Measurements from ENCODE around the gene PFKL.

The PFKL gene

DNA sequence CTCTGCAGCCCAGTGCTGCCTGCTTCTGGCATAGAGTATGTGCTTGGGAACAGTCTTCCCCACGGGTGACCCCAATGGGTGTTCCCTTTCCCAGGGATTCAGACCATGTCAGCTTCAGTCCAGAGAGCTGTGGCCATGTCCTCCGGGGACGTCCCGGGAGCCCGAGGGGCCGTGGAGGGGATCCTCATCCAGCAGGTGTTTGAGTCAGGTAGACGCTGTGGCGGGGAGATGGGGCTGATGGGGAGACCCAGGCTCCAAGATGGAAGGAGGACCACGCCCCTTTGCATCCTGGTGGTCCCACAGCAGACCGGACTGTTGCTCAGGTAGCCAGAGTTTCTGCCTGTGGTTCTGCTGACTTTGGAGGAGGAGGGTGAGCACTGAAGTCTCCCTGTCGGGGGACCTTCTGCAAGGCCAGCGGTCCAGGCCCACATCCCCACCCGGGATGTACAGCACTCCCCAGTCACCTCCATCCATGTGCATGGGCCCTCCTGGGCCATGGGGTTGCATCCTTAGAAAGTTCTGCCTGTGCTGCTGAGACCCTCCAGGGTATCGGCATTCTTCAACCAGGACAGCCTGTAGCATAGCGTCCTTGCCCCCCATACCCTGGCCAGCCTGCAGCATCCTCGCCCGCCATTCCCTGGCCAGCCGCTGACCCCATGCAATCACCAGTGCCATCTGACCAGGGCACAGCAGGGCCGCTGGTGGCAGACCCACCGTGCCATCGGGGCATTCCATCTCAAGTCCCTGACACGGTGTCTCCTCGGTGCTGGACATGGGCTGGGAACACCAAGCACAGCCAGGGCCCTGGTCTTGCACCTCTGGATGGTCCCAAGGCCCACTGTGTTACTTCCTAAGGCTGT is 11.4 kb upstream of the PFKL start:
- Mint-ChIP-seq H3K27me3 (peaks cover 2% of the 10 kb centered on the region), H3K27ac (no peak overlapping the region), H3K36me3 (no peaks in the 10 kb centered on the region), H3K4me3 (no peak overlapping the region), H3K4me1 (no peaks in the 10 kb centered on the region), H3K9me3 (no peaks in the 10 kb centered on the region)

DNA sequence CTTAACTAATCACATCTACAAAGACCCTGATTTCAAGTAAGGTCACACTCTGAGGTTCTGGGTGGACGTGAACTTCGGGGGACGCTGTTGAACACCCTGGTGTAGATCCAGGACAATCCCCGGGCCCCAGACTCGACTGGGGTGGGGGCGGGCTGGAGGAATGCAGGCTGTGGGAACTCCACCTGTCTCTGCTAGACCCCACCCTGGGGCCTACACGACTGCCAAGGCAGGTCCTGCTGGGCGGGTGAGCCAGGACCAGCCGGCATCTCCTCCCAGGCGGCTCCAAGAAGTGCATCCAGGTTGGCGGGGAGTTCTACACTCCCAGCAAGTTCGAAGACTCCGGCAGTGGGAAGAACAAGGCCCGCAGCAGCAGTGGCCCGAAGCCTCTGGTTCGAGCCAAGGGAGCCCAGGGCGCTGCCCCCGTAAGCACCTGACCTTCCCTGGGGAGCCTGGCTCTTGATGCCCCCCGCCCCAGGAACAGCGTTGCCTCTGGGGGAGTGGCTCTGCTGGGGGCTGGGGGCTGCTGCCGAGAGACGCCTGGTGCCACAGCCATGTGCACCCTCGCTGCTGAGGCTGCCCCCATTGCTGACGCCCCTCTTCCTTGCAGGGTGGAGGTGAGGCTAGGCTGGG is 10.4 kb upstream of the PFKL start:
- Mint-ChIP-seq H3K4me1 (no peaks in the 10 kb centered on the region), H3K27me3 (peaks cover 2% of the 10 kb centered on the region), H3K27ac (no peak overlapping the region), H3K9me3 (no peaks in the 10 kb centered on the region), H3K4me3 (no peak overlapping the region), H3K36me3 (no peaks in the 10 kb centered on the region)

DNA sequence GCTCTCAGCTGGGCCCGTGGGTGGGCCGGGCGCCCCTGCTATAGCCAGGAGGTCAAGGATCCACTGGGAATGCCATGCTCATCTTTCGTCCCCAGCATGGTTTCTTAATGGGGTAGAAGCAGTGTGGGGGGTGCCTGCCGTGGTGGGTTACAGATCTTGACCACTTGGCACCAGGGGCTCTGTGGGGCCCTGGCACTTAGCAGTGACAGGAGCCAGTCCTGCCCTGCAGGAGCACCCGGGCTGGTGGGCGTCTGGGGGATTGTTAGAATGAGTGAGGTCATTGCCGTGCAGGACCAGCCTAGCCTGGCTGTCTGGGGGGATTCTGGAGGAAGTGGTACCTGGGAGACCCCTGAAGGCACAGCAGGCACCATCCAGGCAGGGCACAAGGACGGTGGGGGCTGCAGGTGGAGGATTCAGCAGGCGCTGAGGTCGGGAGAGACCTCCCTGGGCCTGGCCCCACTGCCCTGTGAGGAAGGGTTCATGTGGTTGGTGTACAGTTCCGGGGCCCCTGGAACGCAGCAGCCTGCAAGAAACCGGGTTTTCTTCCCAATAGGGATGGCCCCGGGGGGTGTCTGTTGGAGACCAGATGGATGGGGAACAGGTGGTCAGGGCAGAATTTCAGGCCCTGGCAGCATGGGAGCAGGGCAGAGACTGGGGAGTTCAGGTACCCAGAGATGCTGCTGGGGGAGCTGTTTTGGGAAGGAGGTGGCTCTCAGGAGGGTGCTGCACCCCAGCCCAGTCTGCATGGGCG is 9.4 kb upstream of the PFKL start:
- Mint-ChIP-seq H3K4me3 (no peak overlapping the region), H3K36me3 (no peaks in the 10 kb centered on the region), H3K27me3 (peaks cover 2% of the 10 kb centered on the region), H3K9me3 (no peaks in the 10 kb centered on the region), H3K27ac (no peak overlapping the region), H3K4me1 (peaks cover 4% of the 10 kb centered on the region)

DNA sequence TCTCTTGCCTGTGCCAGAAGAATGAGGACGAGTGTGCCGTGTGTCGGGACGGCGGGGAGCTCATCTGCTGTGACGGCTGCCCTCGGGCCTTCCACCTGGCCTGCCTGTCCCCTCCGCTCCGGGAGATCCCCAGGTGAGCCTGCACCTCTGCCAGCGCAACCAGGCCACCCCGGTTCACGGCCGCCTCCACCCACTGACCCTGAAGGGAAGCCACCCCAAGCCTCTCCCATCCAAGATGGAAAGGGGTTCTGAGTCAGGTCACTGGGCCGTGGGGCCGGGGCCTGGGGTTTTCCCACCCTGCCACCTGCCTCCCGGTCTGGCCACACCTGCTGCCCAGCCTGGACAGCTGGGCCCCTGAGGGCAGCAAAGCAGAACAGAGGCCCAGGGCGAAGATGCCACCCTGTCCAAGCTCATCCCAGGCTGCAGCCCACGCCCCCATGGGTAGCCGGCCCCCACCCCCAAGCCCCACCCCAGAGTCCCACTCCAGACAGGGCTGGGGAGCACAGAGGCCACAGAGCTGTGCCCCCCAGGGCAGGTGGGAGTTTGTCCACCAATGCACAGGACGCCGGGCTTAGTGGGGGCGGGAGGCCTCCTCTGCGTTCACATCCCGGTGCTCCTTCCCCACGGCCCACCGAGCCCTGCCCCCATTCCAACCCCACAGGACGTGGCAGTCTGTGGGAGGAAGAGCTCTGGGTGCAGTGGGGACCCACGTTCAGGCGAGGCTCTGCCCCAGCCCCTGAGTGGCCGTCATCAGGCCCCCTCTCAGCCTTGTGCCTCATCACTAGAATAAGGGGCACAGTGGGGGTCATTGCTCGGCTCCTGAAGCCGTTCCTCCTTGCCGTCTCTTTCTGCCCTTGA is 8.5 kb upstream of the PFKL start:
- Mint-ChIP-seq H3K9me3 (no peaks in the 10 kb centered on the region), H3K27me3 (peaks cover 2% of the 10 kb centered on the region), H3K4me1 (peaks cover 4% of the 10 kb centered on the region), H3K4me3 (no peak overlapping the region), H3K27ac (no peak overlapping the region), H3K36me3 (no peaks in the 10 kb centered on the region)

DNA sequence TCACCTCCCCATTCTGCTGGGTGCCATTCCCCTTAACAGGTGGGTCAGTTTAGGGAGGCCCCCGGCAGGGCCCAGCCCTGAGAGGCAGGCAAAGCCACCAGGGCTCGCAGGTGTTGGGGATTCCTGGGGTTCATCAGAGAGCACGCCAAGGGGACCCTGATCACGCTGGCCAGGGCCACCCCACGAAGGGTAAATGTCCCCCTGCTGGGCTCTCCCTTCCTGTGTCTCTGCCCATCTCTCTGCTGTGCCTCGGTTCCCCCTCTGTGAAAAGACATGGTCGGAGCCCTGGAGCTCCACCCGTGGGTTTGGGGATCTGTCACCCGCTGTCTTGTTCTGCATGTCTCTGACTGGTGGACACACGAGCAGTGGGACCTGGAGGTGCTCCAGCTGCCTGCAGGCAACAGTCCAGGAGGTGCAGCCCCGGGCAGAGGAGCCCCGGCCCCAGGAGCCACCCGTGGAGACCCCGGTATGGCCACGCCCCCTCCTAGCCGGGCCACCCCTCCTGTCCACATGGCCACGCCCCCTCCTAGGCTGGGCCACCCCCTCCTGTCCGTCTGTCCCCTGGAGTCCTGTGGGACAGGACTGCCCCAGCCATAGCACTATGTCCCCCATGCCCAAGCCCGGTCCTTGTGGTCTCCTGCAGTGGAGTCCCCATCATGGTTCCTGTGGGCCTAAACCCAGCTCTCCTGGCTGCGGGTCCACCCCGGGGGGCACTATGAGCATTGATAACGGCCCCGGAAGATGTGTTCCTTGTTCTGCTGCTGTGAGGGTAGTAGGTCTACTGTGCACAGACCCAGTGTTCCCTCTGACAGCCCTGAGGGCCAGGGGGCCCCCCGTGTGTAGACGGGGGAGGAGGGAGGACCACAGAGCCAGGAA is 7.7 kb upstream of the PFKL start:
- Mint-ChIP-seq H3K4me3 (no peak overlapping the region), H3K4me1 (peaks cover 4% of the 10 kb centered on the region), H3K27ac (no peak overlapping the region), H3K27me3 (peaks cover 2% of the 10 kb centered on the region), H3K36me3 (no peaks in the 10 kb centered on the region), H3K9me3 (no peaks in the 10 kb centered on the region)

DNA sequence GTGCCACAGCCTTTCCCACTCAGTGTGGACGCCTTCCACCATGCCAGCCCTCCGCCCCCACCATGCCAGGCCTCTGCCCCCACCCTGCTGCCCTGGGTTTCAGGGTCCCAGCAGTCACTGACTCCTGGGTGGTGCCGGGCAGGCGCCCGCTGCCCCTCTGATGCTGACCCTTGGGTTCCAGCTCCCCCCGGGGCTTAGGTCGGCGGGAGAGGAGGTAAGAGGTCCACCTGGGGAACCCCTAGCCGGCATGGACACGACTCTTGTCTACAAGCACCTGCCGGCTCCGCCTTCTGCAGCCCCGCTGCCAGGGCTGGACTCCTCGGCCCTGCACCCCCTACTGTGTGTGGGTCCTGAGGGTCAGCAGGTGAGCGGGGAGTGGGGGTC is 7.0 kb upstream of the PFKL start:
- H3K4me3 Mint-ChIP-seq: no peak overlapping the region

DNA sequence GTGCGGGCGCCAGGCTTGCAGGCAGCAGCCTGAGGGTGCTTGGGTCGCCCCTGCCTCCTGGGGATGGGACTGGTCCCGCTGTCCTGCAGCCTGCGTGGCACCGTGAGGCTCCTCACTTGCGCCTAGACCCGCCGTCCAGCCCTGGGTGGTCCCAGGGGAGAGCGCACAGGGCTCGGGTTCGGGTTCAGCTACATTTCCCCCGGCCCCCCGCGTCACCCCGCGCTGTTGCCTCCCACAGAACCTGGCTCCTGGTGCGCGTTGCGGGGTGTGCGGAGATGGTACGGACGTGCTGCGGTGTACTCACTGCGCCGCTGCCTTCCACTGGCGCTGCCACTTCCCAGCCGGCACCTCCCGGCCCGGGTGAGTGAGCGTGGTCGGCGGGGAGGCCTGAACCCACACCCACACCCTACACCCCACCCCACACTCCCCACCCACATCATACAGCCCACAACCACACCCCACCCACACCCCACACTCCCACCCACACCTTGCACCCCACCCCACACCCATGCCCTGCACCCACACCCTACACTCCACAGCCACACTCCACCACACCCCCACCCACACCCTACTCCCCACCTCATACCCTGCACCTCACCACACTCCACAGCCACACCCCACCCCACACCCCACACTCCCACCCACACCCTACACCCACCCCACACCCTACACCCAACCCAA is 6.2 kb upstream of the PFKL start:
- no peaks in the 10 kb centered on the region for H3K9me3 Mint-ChIP-seq
- no peaks in the 10 kb centered on the region for H3K36me3 Mint-ChIP-seq
- H3K4me1 Mint-ChIP-seq: peaks cover 19% of the 10 kb centered on the region
- no peak overlapping the region for H3K27ac Mint-ChIP-seq
- H3K4me3 Mint-ChIP-seq: no peak overlapping the region
- H3K27me3 Mint-ChIP-seq: no peaks in the 10 kb centered on the region

More for the DNA sequence above, 7.0 kb upstream of the PFKL start:
- H3K4me1 Mint-ChIP-seq: peaks cover 11% of the 10 kb centered on the region
- H3K27ac Mint-ChIP-seq: no peak overlapping the region
- H3K27me3 Mint-ChIP-seq: peaks cover under 1% of the 10 kb centered on the region
- no peaks in the 10 kb centered on the region for H3K9me3 Mint-ChIP-seq
- H3K36me3 Mint-ChIP-seq: no peaks in the 10 kb centered on the region

DNA sequence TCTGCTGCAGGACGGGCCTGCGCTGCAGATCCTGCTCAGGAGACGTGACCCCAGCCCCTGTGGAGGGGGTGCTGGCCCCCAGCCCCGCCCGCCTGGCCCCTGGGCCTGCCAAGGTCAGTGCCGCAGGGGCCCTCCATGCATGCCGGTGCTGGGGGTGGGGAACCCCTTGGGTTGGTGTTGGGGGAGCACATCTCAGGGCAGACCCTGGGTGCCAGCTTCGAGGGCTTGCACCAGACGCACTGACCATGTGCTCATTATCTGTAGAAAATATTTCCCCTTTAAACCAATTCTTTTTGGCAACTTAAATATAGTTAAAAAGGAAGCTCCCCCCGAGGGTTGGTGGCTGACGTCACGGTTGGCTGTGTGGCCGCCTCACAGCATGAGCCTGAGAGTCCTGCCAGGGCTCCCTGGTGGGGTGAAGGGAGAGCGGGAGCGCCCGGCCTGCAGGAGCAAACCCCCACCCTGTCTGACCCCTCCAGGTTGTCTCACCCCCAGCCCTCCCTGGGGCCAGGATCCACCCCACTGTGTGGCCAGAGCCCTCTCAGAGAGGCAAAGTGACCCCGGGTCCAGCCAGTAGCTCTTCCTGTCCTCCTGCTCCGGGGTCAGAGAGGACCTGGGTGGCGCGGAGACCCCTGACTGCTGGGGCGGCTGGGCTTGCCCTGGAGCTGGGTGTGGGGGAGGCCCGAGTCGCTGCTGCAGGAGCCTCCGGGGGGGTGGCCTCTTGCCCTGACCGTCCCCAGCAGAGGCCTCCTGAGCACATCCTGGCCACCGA is 5.3 kb upstream of the PFKL start:
- Mint-ChIP-seq H3K27ac (no peak overlapping the region), H3K36me3 (no peaks in the 10 kb centered on the region), H3K27me3 (no peaks in the 10 kb centered on the region), H3K4me1 (peaks cover 26% of the 10 kb centered on the region), H3K9me3 (no peaks in the 10 kb centered on the region), H3K4me3 (no peak overlapping the region)

DNA sequence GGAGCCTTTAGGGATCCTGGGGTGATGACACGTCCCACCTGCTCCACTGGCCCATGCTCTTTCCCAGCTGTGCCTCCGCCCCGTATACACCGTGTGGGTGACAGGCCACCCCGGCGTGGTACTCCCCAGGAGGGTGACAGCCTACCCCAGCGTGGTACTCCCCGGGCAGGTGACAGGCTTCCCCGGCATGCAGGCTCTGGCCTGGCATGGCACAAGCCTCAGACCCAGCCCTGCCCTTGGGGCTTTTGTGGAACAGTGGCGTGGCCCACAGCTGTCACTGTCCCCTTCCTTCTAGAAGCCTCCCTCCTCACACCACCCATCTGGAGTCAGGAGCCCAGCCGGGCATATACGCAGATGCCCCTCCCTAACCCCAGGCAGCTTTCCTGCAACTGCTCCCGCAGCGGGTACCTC is 4.7 kb upstream of the PFKL start:
- no peaks in the 10 kb centered on the region for H3K36me3 Mint-ChIP-seq
- H3K4me3 Mint-ChIP-seq: no peak overlapping the region
- H3K27me3 Mint-ChIP-seq: no peaks in the 10 kb centered on the region
- no peaks in the 10 kb centered on the region for H3K9me3 Mint-ChIP-seq
- H3K4me1 Mint-ChIP-seq: peaks cover 26% of the 10 kb centered on the region
- peak overlapping the region; percentile 41 for H3K27ac Mint-ChIP-seq

DNA sequence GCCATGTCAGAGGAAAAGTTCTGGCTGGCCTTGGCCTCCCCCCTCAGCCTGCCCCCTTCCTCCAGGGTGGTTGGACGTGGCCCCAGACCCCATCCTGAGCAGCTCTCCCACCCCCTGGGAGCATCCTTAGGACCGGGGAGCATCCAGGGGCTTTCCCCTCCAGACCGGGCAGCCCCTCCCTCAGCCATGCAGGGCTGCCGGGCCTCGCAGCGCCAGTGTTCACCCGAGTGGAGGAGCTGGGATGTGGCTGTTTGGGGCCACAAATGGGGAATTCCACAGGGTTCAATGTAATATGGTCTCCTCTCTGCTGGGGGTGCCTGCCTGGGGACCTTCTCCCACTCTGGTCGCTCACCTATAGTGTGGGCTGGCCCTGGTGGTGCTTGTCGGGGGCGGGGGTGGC is 4.2 kb upstream of the PFKL start:
- Mint-ChIP-seq H3K27ac (peak overlapping the region; percentile 41), H3K9me3 (no peaks in the 10 kb centered on the region), H3K27me3 (no peaks in the 10 kb centered on the region), H3K36me3 (no peaks in the 10 kb centered on the region), H3K4me1 (peaks cover 26% of the 10 kb centered on the region), H3K4me3 (no peak overlapping the region)

DNA sequence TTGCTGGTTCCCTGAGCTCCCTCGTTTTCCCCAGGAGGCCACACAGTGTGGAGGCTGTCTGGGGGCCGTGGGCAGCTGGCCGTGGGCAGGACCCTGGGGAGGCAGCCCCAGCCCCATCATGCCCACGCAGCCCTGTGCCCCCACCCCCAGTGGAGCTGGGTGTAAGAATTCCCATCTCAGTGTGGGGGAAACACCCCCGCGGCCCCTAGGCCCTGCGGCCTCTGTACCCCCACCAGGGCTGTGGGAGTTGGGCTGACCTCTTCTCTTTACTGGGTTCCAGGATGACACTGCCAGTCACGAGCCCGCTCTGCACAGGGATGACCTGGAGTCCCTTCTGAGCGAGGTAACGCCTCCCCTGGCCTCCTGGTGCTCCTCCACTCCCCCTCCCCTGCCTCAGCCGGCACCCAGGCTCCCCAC is 3.7 kb upstream of the PFKL start:
- Mint-ChIP-seq H3K27ac (no peak overlapping the region), H3K27me3 (no peaks in the 10 kb centered on the region), H3K4me1 (peaks cover 31% of the 10 kb centered on the region), H3K9me3 (no peaks in the 10 kb centered on the region), H3K36me3 (no peaks in the 10 kb centered on the region), H3K4me3 (no peak overlapping the region)

DNA sequence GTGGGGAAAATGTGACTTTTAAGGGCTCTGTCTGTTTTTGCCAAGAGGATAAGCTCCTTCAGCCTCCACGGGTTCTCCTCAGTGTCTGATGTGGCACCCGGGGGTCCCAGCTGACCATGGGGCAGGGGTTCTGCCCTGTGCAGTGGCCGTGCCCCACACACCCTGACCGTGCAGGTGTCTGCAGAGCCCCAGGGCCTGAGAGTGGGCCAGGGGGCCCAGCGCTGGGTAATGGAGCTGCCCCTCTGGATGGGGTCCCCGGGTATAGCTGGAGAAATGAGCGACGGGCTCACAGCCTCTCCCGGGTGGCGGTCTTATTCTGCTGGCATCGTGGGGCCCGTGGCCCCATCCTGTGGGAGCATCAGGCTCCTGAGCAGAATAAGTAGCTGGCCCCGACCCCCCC is 2.9 kb upstream of the PFKL start:
- Mint-ChIP-seq H3K36me3 (no peaks in the 10 kb centered on the region), H3K4me3 (no peak overlapping the region), H3K4me1 (peaks cover 39% of the 10 kb centered on the region), H3K9me3 (no peaks in the 10 kb centered on the region), H3K27me3 (no peaks in the 10 kb centered on the region), H3K27ac (no peak overlapping the region)

DNA sequence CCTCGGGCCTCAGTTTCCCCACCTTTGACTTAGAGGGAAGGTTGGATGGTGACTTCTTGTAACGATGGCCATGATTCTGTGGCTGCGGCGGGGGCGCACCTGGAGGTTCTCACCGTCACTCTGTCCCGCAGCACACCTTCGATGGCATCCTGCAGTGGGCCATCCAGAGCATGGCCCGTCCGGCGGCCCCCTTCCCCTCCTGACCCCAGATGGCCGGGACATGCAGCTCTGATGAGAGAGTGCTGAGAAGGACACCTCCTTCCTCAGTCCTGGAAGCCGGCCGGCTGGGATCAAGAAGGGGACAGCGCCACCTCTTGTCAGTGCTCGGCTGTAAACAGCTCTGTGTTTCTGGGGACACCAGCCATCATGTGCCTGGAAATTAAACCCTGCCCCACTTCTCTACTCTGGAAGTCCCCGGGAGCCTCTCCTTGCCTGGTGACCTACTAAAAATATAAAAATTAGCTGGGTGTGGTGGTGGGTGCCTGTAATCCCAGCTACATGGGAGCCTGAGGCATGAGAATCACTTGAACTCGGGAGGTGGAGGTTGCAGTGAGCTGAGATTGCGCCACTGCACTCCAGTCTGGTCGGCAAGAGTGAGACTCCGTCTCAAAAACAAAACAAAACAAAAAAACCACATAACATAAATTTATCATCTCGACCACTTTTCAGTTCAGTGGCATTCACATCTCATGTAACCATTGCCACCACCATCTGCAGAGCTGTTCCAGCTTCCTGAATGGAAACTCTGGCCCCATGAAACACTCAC is 2.1 kb upstream of the PFKL start:
- Mint-ChIP-seq H3K27me3 (no peaks in the 10 kb centered on the region), H3K4me1 (peaks cover 47% of the 10 kb centered on the region), H3K36me3 (no peaks in the 10 kb centered on the region), H3K9me3 (no peaks in the 10 kb centered on the region), H3K4me3 (peak overlapping the region; percentile 39), H3K27ac (no peak overlapping the region)

Measured in activated naive CD4-positive, alpha-beta T cell treated with anti-CD3 and anti-CD28 coated beads, Interleukin-2, amount 50 U/mL, for 24 hours (primary cell).